ENCODE measurements around the gene RAB11FIP5.

Gene RAB11FIP5

DNA sequence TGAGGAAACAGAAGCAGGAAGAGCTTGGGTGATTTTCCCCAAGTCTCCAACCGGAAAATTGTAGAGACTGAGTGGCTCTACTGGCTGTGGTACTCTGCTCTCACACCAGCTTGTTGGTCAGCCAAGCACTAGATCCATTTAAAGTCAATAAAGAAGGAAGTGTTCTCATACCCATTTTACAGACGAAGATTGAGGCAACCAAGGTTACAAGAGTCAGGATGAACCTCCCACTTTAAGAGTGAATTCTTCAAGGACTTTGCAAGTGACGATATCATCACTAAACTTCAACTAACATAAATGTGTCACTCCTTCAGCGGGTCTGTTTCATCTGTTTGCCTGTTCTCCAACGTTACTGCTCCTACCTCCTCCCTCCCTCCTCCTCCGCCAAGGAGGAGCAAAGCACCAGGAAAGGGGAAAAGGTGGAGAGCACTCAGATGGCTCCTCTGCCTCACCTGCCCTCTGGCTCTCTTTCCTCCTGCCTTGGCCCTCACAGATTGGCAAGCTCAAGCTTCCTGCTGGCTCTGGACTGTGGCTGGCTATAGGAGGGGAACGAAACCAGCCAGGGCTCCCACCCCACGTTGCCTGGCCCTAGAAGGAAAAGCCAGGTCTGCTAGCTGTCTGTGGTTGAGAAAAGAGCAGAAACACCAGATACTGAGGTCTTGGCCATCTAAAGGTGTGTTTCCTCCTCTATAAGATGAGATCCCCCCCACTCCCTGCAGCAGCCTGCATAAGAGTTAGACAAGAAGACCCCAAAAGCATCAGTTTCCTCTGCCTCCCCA is 3.6 kb upstream of the RAB11FIP5 start:
- H3K36me3 Mint-ChIP-seq = no peaks in the 10 kb centered on the region
- peaks cover 14% of the 10 kb centered on the region for H3K4me1 Mint-ChIP-seq
- H3K27ac Mint-ChIP-seq = no peak overlapping the region
- no peaks in the 10 kb centered on the region for H3K9me3 Mint-ChIP-seq
- peaks cover 2% of the 10 kb centered on the region for H3K27me3 Mint-ChIP-seq
- no peak overlapping the region for H3K4me3 Mint-ChIP-seq

DNA sequence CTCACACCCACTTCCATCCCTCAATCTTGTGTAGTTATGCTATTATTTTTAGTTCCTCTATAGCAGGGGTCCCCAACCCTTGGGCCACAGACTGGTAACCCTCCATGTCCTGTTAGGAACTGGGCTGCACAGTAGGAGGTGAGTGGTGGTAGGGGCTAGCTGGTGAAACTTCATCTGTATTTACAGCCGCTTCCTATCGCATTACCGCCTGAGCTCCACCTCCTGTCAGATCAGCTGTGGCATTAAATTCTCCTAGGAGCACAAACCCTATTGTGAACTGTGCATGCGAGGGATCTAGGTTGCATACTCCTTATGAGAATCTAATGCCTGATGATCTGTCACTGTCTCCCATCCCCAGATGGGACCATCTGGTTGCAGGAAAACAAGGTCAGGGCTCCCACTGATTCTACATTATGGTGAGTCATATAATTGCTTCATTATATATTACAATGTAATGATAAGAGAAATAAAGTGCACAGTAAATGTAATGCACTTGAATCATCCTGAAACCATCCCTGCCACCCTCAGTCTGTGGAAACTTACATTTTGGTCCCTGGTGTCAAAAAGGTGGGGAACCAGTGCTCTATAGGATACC is 1.6 kb upstream of the RAB11FIP5 start:
- Mint-ChIP-seq H3K27ac (no peak overlapping the region), H3K27me3 (no peaks in the 10 kb centered on the region), H3K36me3 (no peaks in the 10 kb centered on the region), H3K4me1 (peaks cover 23% of the 10 kb centered on the region), H3K9me3 (no peaks in the 10 kb centered on the region), H3K4me3 (peak overlapping the region; percentile 69)

DNA sequence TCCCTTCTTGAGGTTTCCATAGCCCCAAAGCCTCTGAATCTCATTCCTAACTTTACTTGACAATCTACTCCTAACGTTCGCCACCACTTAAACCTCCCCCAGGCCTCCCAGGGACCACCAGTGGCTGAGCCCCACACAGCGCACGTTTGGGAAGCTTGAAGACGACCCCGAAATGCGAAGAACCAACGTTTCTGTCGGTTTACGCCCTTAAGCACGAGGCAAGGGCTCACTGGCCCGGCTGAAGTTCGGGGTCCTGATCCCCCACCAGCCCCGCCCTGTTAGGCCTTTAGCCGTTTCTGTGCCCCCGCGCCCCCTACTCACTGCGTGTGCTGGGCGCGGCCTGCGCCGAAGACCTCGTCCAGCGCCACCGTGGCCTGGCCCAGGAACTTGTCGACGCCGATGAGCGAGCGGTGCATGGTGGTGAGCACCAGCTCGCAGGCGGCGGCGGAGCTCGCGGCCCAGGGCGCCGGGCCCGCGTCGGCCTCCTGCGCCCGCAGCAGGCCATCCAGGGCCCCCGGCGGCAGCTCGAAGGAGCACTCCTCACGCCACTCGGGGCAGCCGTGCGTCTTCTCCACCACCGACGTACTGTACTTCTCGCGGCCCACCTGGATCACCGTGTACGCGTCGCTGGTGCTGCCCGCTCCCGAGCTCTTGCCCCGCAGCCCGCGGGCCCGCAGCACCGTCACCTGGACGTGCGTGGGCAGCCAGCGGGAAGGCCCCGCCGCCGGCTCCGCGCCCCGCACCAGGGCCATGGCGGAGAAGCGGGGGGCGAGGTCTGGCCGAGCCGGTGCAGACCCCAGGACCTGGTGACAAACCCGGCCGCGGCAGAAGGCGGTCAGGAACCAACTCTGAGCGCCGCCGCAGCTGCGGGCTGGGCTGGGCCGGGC is 479 bp downstream of the RAB11FIP5 start:
- Mint-ChIP-seq H3K27me3 (no peaks in the 10 kb centered on the region), H3K4me3 (peak overlapping the region; percentile 84), H3K27ac (no peak overlapping the region), H3K4me1 (peaks cover 23% of the 10 kb centered on the region), H3K9me3 (no peaks in the 10 kb centered on the region), H3K36me3 (no peaks in the 10 kb centered on the region)

DNA sequence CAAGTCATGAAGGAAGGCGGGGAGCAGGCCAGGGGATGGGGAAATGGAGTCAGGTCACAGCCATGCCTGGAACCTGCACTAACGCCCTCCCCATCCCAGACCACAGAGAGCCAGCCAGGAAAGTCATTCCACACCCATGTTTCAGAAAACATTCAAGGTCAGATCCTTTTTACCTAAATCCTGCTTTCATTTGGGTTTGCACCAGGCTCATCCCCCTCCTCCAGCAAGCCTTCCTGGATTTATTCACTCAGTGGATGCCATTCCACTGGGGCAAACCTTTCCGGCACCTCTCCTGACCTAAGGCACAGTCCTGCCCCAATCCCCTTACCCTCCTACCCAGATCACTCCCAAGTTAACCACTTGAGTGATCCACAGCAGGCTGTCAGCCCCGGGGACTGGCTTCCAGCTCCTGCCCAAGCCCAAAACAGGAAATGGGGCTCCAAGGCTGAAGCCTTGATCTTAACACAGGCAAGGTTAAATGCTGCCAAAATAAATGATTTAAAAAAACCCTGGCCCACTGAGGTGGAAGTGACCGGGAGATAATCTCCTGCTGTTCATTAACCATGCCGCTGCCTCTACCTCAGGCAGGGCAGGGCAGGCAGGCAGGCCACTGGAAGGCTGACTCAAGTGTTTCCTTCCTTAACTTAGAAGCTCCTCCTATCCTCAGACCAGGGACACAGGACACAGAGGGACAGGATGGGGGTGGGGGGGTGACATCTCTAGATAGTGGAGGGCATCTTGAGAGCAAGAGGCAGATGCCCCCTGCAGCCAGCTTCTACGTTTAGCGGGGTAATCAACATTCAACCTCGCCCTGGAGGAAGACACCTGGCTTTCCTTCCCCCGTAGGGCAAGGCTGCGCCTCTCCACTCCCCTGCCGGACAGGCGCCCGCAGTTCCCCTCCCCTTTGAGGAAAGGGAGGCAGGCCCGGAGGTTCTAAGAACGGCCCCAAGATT is 1.4 kb downstream of the RAB11FIP5 start:
- Mint-ChIP-seq H3K4me1 (peaks cover 28% of the 10 kb centered on the region), H3K4me3 (peak overlapping the region; percentile 84), H3K9me3 (no peaks in the 10 kb centered on the region), H3K36me3 (no peaks in the 10 kb centered on the region), H3K27ac (peak overlapping the region; percentile 62), H3K27me3 (no peaks in the 10 kb centered on the region)

DNA sequence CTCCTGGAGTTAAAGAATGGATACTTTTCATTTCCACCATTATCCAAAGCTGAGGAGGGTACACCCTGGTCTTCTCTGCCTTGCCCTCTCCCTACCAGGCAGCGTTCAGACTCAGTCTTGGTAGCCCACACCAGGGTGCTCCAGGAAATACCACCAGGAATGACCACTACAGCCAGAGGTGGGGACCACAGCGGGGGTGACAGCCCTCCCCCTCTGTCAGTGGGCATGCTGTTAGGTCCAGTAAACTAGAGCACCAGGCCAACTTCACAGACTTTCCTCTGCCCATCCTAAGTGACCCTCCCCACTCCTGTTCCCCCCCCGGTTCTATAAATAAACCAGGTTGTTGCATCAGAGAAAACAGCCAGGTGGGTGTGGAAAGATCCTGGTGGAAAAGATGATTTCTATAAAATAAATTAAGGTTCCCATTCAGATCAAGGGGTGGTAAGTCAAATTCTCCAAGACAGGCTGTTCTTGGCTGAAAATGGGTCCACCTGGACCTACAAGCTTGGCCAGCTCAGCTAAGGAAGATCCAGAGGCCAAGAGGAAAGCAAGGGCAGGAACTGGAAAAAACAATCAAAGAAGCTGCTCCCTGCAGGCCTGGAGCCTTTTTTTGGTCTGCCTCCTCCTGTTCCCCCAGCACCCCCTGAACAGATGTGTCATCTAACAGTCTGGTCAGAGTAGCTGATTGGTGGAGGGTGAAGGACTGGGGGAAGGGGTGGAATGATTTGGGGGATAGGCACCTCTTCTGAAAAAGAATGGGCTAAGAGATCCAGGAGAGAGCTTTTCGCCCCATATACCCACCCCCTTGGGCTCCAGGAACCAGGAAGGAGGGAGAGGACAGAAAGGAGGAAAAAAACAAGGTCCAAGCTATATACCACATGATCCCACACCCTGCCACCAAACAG is 2.3 kb downstream of the RAB11FIP5 start:
- Mint-ChIP-seq H3K27me3 (no peaks in the 10 kb centered on the region), H3K4me1 (peaks cover 28% of the 10 kb centered on the region), H3K4me3 (peak overlapping the region; percentile 84), H3K27ac (peak overlapping the region; percentile 62), H3K36me3 (no peaks in the 10 kb centered on the region), H3K9me3 (no peaks in the 10 kb centered on the region)

DNA sequence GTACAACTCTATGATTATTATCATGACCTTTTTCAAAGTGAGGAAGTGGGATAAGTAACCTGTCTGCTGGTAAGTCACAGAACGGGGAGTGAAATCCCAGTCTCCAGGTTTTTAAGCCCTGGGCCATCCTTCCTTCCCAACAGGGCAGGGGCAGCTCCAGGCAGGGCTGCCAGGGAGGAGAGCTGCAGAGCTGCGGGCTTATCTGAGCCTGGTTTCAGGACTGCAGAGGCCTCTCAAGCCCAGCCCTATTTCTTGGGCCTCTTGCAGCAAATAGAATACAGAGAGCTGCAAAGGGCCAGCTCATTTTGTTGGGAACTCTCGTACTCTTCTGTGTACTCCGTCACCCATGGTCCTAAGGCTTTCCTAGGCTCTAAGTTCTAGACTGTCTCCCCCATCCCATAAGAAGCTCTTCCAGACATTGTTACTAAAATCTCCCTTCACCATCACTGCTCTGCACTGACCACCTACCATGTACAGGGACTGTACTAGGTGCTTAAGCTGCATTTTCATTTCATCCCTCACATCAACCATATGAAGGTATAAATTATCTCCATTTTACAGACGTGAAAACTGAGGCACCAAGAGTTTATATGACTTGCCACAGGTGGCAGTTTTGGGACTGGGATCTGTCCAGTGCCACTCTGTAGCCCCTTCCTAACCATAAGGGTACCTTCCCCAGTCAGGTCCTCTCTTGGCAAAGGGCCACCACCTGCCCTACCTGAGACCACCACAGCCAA is 3.1 kb downstream of the RAB11FIP5 start:
- no peaks in the 10 kb centered on the region for H3K27me3 Mint-ChIP-seq
- H3K4me3 Mint-ChIP-seq = no peak overlapping the region
- peaks cover 28% of the 10 kb centered on the region for H3K4me1 Mint-ChIP-seq
- H3K36me3 Mint-ChIP-seq = no peaks in the 10 kb centered on the region
- H3K9me3 Mint-ChIP-seq = no peaks in the 10 kb centered on the region
- no peak overlapping the region for H3K27ac Mint-ChIP-seq

DNA sequence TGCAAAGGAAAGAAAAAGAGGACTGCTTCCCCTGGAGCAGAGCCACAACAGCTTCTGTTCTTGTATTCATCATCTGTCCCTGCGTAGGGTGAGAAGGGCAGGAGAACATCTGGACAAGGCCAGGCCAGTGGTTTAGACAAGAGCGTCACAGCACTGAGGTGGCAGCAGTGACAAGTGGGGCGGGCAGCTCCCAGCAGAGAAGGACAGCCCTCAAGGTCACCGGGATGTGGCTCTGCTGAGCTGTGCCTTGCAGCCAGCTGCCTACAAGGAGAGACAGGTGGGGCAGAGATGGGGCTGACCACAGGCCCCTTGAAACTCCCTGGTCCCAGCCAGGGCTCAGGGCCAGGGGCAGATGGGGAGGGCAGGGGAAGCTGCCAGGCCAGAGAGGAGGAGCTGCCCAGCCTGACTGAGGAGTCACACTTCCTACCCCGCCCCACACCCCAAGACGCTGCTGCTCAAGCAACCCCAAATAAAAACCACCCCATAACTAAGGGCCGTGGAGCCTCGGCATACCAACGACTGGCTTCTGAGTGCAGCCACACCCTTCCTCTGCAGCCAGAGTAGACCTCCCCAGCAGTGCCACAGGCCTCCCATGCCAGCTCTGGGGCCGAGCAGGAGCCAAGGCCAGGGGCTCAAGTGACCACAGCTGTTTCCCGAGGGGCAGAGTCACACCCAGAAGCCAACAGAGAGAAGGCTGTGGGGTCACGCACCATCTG is 5.4 kb downstream of the RAB11FIP5 start:
- Mint-ChIP-seq H3K4me3 (no peak overlapping the region), H3K4me1 (peaks cover 21% of the 10 kb centered on the region), H3K36me3 (no peaks in the 10 kb centered on the region), H3K27me3 (no peaks in the 10 kb centered on the region), H3K27ac (no peak overlapping the region), H3K9me3 (no peaks in the 10 kb centered on the region)

DNA sequence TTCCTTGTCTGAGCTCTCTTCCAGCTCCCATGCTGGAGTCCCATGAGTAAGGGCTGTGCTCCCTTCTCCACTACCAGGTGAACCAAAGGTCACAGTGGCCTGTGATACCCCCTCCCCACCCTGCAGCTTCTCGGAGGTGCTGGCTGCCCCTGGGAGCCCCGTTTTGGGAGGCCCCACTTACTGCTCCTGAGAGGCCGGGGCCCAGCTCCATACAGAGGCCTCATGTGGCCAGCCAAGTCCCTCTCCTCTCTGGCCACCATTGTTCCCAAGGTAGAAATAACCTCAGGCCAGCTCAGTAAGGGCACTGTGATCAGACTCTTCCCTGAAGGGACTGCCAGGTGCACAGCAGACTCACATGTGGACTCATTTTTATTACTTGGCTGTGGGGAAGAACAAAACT is 6.0 kb downstream of the RAB11FIP5 start:
- Mint-ChIP-seq H3K27ac (no peak overlapping the region), H3K36me3 (no peaks in the 10 kb centered on the region), H3K27me3 (no peaks in the 10 kb centered on the region), H3K9me3 (no peaks in the 10 kb centered on the region), H3K4me1 (peaks cover 18% of the 10 kb centered on the region), H3K4me3 (no peak overlapping the region)

DNA sequence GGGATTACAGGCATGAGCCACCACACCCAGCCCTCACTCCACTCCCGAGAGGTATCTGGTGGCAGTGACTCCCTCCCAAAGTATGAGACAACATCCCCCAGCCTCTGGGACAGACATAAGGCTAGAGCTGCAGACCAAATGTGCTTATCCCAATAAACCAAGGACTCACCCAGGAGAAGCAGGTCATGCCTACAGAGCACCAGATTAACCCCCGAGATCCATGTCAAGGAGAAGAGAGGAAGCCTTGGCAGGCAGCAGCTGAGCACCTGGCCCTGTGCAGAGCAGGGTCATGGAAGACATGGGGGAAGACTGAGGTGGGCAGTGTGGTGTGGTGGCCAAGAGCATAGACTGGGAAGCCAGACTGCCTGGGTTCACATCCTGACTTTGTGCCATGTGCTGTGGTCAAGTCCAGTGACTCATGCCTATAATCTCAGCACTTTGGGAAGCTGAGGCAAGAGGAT is 7.2 kb downstream of the RAB11FIP5 start:
- Mint-ChIP-seq H3K4me1 (peaks cover 5% of the 10 kb centered on the region), H3K4me3 (no peak overlapping the region), H3K27me3 (no peaks in the 10 kb centered on the region), H3K9me3 (no peaks in the 10 kb centered on the region), H3K36me3 (no peaks in the 10 kb centered on the region), H3K27ac (no peak overlapping the region)

DNA sequence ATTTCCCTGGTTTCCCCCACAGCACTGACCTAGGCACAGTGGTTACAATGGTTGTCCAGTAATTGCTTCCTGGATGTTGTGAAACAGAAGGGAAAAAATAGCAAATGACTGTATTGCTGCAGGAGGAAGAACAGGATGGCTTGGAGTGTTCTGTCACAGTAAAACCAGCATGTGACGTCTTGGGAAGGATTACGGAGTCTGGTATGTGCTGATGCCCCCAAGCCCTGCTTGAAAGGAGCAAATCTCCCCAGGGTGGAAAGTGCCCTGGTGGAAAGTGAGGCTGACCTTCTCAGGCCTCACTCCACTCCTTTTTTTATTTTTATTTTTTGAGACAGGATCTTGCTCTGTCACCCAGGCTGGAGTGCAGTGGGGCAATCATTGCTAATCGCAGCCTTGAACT is 7.8 kb downstream of the RAB11FIP5 start:
- Mint-ChIP-seq H3K27ac (no peak overlapping the region), H3K27me3 (no peaks in the 10 kb centered on the region), H3K9me3 (no peaks in the 10 kb centered on the region), H3K36me3 (no peaks in the 10 kb centered on the region), H3K4me3 (no peak overlapping the region), H3K4me1 (peaks cover 4% of the 10 kb centered on the region)

DNA sequence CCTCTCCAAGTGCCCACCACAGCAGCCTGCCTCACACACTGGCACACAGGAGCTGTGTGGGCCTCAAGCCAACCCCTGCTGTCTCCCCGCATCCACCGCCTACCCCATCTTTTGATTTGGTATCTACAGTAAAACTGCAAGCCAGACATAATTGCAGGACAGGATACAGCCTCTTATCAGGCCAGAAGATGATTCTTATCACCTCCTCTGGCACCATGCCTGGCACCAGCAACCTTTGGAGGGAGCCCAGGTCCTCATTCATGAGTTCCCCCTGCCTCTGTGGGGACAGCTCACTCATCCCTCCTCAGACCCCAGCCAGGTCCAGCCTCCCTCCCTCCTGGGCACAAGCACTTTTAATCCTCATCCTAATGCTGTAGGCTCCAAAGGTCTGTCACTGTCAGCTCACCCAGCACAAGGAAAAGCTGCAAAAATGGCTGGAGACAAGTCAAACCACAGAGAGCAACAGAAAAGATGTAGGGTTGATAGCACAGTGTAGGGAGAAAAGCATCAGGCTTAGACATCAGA is 9.7 kb downstream of the RAB11FIP5 start:
- H3K36me3 Mint-ChIP-seq = no peaks in the 10 kb centered on the region
- no peak overlapping the region for H3K27ac Mint-ChIP-seq
- no peaks in the 10 kb centered on the region for H3K27me3 Mint-ChIP-seq
- no peak overlapping the region for H3K4me3 Mint-ChIP-seq
- peaks cover 4% of the 10 kb centered on the region for H3K4me1 Mint-ChIP-seq
- H3K9me3 Mint-ChIP-seq = no peaks in the 10 kb centered on the region

DNA sequence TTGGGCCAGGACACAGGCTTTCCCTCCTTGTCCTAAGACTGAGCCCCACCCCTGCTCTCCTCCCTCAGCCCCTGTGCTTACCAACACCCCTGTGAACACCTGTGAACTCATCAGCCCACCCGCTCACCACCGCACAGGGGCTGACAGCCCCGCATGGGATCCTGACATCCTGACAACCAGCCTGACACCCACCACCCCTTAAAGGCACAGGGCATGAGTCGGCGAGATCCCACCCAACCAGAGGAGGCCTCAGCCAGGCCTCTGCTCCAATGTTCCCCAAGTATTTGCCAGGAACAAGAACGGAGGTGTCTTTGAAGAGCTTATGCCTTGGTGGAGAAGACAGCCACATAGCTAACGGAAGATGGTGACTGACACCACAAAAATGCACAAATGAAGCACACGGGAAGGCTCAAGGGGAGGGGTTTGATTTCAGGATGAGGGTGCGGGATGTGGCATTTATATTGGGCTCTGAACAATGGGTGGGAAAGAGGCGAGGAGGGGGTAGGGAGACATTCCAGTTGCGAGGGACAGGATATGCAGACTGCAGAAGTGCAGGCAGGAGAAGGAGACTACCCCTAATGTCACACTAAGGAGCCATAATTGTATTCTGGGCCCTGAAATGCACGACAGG is 11.0 kb downstream of the RAB11FIP5 start:
- Mint-ChIP-seq H3K27ac (no peak overlapping the region), H3K9me3 (no peaks in the 10 kb centered on the region), H3K36me3 (no peaks in the 10 kb centered on the region), H3K4me3 (no peak overlapping the region), H3K4me1 (no peaks in the 10 kb centered on the region), H3K27me3 (no peaks in the 10 kb centered on the region)

DNA sequence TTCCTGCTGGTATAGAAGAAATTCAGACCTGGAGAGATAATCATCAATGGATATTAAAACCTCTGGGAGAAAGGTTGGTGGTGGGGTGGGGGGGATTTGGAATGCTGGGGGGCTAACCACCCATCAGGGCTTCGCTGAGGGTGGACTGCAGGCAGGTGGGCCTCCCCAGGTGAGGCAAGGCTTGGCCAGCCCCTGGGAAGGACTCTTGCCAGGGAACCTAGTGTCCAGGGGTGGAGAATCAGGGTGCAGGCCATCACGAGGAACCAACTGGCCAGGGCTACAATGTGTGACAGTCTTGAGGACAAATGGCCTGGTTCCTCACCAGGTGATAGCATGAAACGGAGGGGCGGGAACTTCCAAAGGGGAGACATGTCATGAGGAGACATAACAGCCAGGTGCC is 11.8 kb downstream of the RAB11FIP5 start:
- H3K4me3 Mint-ChIP-seq = no peak overlapping the region
- no peaks in the 10 kb centered on the region for H3K4me1 Mint-ChIP-seq
- H3K9me3 Mint-ChIP-seq = no peaks in the 10 kb centered on the region
- H3K27ac Mint-ChIP-seq = no peak overlapping the region
- no peaks in the 10 kb centered on the region for H3K27me3 Mint-ChIP-seq
- H3K36me3 Mint-ChIP-seq = no peaks in the 10 kb centered on the region

Data from activated naive CD4-positive, alpha-beta T cell treated with anti-CD3 and anti-CD28 coated beads, Interleukin-2, amount 50 U/mL, for 24 hours (primary cell).